ENCODE data around the gene ARHGAP24.
"Not testable (repeated sequence)": the region's sequence is repeated elsewhere in the genome, so short reads cannot be mapped to it uniquely, and the experiment has no call there.

Gene ARHGAP24

GRCh38 chr4:85496126-85496849, 21.3 kb downstream of the ARHGAP24 start:
- H3K27ac ChIP-seq: no peak overlapping the region
- no peak for TF ChIP-seq CTCF (IDR thresholded peaks at IDR 0.05)
- no peak for TF ChIP-seq ZFX (IDR thresholded peaks at IDR 0.05; ENCODE audit: borderline replicate concordance)

- TF ChIP-seq ZFX (IDR thresholded peaks at IDR 0.05; ENCODE audit: borderline replicate concordance): no peak
- TF ChIP-seq CTCF (IDR thresholded peaks at IDR 0.05): no peak
- H3K27ac ChIP-seq: no peak overlapping the region
These were observed 22.0 kb downstream of the ARHGAP24 start for GRCh38 chr4:85496933-85497332.

GRCh38 chr4:85498068-85498733, 23.3 kb downstream of the ARHGAP24 start:
- H3K27ac ChIP-seq: no peak overlapping the region
- TF ChIP-seq ZFX (IDR thresholded peaks at IDR 0.05; ENCODE audit: borderline replicate concordance) (no peak), CTCF (IDR thresholded peaks at IDR 0.05) (no peak)

- TF ChIP-seq CTCF (IDR thresholded peaks at IDR 0.05): no peak
- TF ChIP-seq ZFX (IDR thresholded peaks at IDR 0.05; ENCODE audit: borderline replicate concordance): no peak
- no peak overlapping the region for H3K27ac ChIP-seq
These were observed 24.6 kb downstream of the ARHGAP24 start for GRCh38 chr4:85499573-85499972.

- no peak for TF ChIP-seq CTCF (IDR thresholded peaks at IDR 0.05)
- TF ChIP-seq ZFX (IDR thresholded peaks at IDR 0.05; ENCODE audit: borderline replicate concordance): no peak
- H3K27ac ChIP-seq: no peak overlapping the region
These were observed 25.3 kb downstream of the ARHGAP24 start for GRCh38 chr4:85500110-85500867.

- not testable (repeated sequence) for H3K27ac ChIP-seq
These were observed 26.2 kb downstream of the ARHGAP24 start for GRCh38 chr4:85501145-85501544.

- TF ChIP-seq ZFX (IDR thresholded peaks at IDR 0.05; ENCODE audit: borderline replicate concordance): no peak
- H3K27ac ChIP-seq: no peak overlapping the region
These were observed 33.7 kb downstream of the ARHGAP24 start for GRCh38 chr4:85508654-85509053.

All from 22Rv1 (cell line).